Nephron (organoid): ENCODE measurements around the gene TET1.
"Not testable (repeated sequence)": the region's sequence is repeated elsewhere in the genome, so short reads cannot be mapped to it uniquely, and the experiment has no call there.

Experiments used
- H3K27ac Mint-ChIP-seq, 3 experiments: 2 replicates each; pipeline ENCODE4 v1.8.0; 2020; ENCODE audit warnings: mixed read lengths in 3 of 3, mild to moderate bottlenecking in 2 of 3, moderate library complexity in 1 of 3
- H3K27me3 Mint-ChIP-seq: 2 replicates; pipeline ENCODE4 v1.8.0; 2021; ENCODE audit warnings: low read depth, mild to moderate bottlenecking, moderate library complexity, mixed read lengths
- H3K36me3 Mint-ChIP-seq: 2 replicates; pipeline ENCODE4 v1.8.0; 2020; ENCODE audit warnings: low read depth, mixed read lengths
- H3K4me1 Mint-ChIP-seq: 2 replicates; pipeline ENCODE4 v1.8.0; 2020; ENCODE audit warnings: mixed read lengths
- H3K4me3 Mint-ChIP-seq, 3 experiments: 2 replicates each; pipeline ENCODE4 v1.8.0; 2020; ENCODE audit warnings: mild to moderate bottlenecking in 3 of 3, mixed read lengths in 3 of 3, moderate library complexity in 2 of 3
- H3K9me3 Mint-ChIP-seq: 2 replicates; pipeline ENCODE4 v1.8.0; 2020; ENCODE audit warnings: mixed read lengths
- CTCF ChIP-seq, 3 experiments: fragments of 200-600 bp; sonication (generic); IDR thresholded peaks; one replicate each; pipeline ENCODE4 v1.5.0; 2021; ENCODE audit warnings: antibody characterized with exemption in 3 of 3; ENCODE audit not compliant: unreplicated experiment in 3 of 3

TET1 gene

GRCh38 chr10:68684413-68684812 is 124.3 kb downstream of the TET1 start:
- Mint-ChIP-seq H3K9me3 (no peaks in the 10 kb centered on the region), H3K27ac (no peak overlapping the region), H3K4me3 (no peak overlapping the region), H3K4me1 (no peaks in the 10 kb centered on the region), H3K36me3 (peaks cover 70% of the 10 kb centered on the region), H3K27me3 (no peaks in the 10 kb centered on the region)
- no peak for TF ChIP-seq CTCF (IDR thresholded peaks at IDR 0.05; ENCODE audit: unreplicated experiment in 3 of 3)

- H3K9me3 Mint-ChIP-seq = no peaks in the 10 kb centered on the region
- H3K36me3 Mint-ChIP-seq = peaks cover 38% of the 10 kb centered on the region
- H3K4me3 Mint-ChIP-seq = no peak overlapping the region
- H3K27ac Mint-ChIP-seq = no peak overlapping the region
- H3K4me1 Mint-ChIP-seq = peaks cover 13% of the 10 kb centered on the region
- no peaks in the 10 kb centered on the region for H3K27me3 Mint-ChIP-seq
- no peak for TF ChIP-seq CTCF (IDR thresholded peaks at IDR 0.05; ENCODE audit: unreplicated experiment in 3 of 3)
Observed at GRCh38 chr10:68696018-68696417, 135.9 kb downstream of the TET1 start.

GRCh38 chr10:68697106-68697505 is 137.0 kb downstream of the TET1 start:
- H3K27ac Mint-ChIP-seq = peak overlapping the region in 2 of 3 experiments; percentile 26 to 61
- H3K36me3 Mint-ChIP-seq = peaks cover 27% of the 10 kb centered on the region
- no peak overlapping the region for H3K4me3 Mint-ChIP-seq
- no peaks in the 10 kb centered on the region for H3K9me3 Mint-ChIP-seq
- TF ChIP-seq CTCF (IDR thresholded peaks at IDR 0.05; ENCODE audit: unreplicated experiment in 3 of 3) = no peak
- H3K27me3 Mint-ChIP-seq = no peaks in the 10 kb centered on the region
- peaks cover 13% of the 10 kb centered on the region for H3K4me1 Mint-ChIP-seq

GRCh38 chr10:68700197-68700596 is 140.1 kb downstream of the TET1 start:
- no peak overlapping the region for H3K27ac Mint-ChIP-seq
- peaks cover 13% of the 10 kb centered on the region for H3K4me1 Mint-ChIP-seq
- peaks cover 4% of the 10 kb centered on the region for H3K36me3 Mint-ChIP-seq
- H3K27me3 Mint-ChIP-seq = no peaks in the 10 kb centered on the region
- H3K4me3 Mint-ChIP-seq = no peak overlapping the region
- no peak for TF ChIP-seq CTCF (IDR thresholded peaks at IDR 0.05; ENCODE audit: unreplicated experiment in 3 of 3)
- no peaks in the 10 kb centered on the region for H3K9me3 Mint-ChIP-seq

- TF ChIP-seq CTCF (IDR thresholded peaks at IDR 0.05; ENCODE audit: unreplicated experiment in 3 of 3) = no peak
- Mint-ChIP-seq H3K4me3 (no peak overlapping the region), H3K27ac (no peak overlapping the region), H3K27me3 (no peaks in the 10 kb centered on the region), H3K36me3 (no peaks in the 10 kb centered on the region), H3K9me3 (no peaks in the 10 kb centered on the region), H3K4me1 (no peaks in the 10 kb centered on the region)
Observed at GRCh38 chr10:68705548-68705947, 145.4 kb downstream of the TET1 start.

GRCh38 chr10:68708987-68709386 is 148.8 kb downstream of the TET1 start:
- H3K27me3 Mint-ChIP-seq = not testable (repeated sequence)

GRCh38 chr10:68713065-68713464 is 152.9 kb downstream of the TET1 start:
- not testable (repeated sequence) for H3K27ac Mint-ChIP-seq

More at GRCh38 chr10:68708987-68709386, 148.8 kb downstream of the TET1 start:
- not testable (repeated sequence) for H3K36me3 Mint-ChIP-seq, H3K9me3 Mint-ChIP-seq, H3K4me3 Mint-ChIP-seq, H3K4me1 Mint-ChIP-seq, H3K27ac Mint-ChIP-seq

More at GRCh38 chr10:68713065-68713464, 152.9 kb downstream of the TET1 start:
- H3K4me3 Mint-ChIP-seq, H3K36me3 Mint-ChIP-seq, H3K4me1 Mint-ChIP-seq, H3K27me3 Mint-ChIP-seq, H3K9me3 Mint-ChIP-seq: not testable (repeated sequence)
